Prostate gland (tissue), 2 donors: ENCODE data around the gene ZSWIM2. TPM values are rescaled to one million over a fixed set of nuclear protein-coding genes. Genes with fewer than 3 reads are reported as not detected.

Experiments
- DNase-seq: peaks from one replicate; pipeline ENCODE4 v3.0.0-alpha.2; 2019; ENCODE audit warnings: low spot score
- H3K27ac ChIP-seq, 2 donors: fragments of 200-600 bp; sonication (generic); 2 replicates each; pipeline ENCODE4 v1.5.1; 2017 to 2019
- H3K27me3 ChIP-seq: fragments of 200-600 bp; sonication (generic); replicated peaks from 2 replicates; pipeline ENCODE4 v1.5.1; 2019; ENCODE audit not compliant: insufficient read depth
- H3K36me3 ChIP-seq, 2 donors: fragments of 200-600 bp; sonication (generic); 1 replicate in 1 of 2; 2 replicates in 1 of 2; pipeline versions ENCODE4 v1.5.1 to v1.8.1; 2017 to 2019
- H3K4me1 ChIP-seq: fragments of 200-600 bp; sonication (generic); replicated peaks from 2 replicates; pipeline ENCODE4 v1.5.1; 2019
- H3K4me3 ChIP-seq, 2 donors: fragments of 200-600 bp; sonication (generic); 2 replicates each; pipeline ENCODE4 v1.5.1; 2017 to 2019
- H3K9me3 ChIP-seq: fragments of 200-600 bp; sonication (generic); 2 replicates; pipeline ENCODE4 v1.5.1; 2017
- CTCF ChIP-seq, 4 experiments: fragments of 200-600 bp in 2 of 4; fragments of 450-650 bp in 2 of 4; sonication (generic) in 2 of 4; IDR thresholded peaks; 1 replicate in 3 of 4; 2 replicates in 1 of 4; pipeline ENCODE4 v1.5.1; 2016 to 2019; ENCODE audit warnings: antibody characterized with exemption in 4 of 4, mild to moderate bottlenecking in 2 of 4, moderate library complexity in 2 of 4
- POLR2A ChIP-seq: fragments of 450-650 bp; IDR thresholded peaks from one replicate; pipeline ENCODE4 v1.6.1; 2016; ENCODE audit warnings: antibody characterized with exemption, mild to moderate bottlenecking
- POLR2AphosphoS5 ChIP-seq: sonication (generic); formaldehyde crosslinking; IDR thresholded peaks from one replicate; pipeline ENCODE4 v1.6.1; 2017; ENCODE audit warnings: antibody characterized with exemption
- WGBS: methylation state at CpG from one replicate; pipeline ENCODE4 v1.1.5; 2018; 5-methylcytosine and 5-hydroxymethylcytosine counted together
- intact Hi-C: fragments of 100-400 bp; cut with DNase I; formaldehyde crosslinking; loops from one replicate; pipeline ENCODE4 v1.14.2; 2022
- total RNA-seq, 2 donors: library from RNA; depleted of rRNA; stranded (reverse); fragments of >200 nt; gene quantifications; one replicate each; pipeline ENCODE4 v1.1.0, GENCODE V29; 2016

ZSWIM2 gene
- total RNA-seq, 2 donors from 2014 or later: 2.3 TPM; not detected in 1

- Histone ChIP-seq H3K4me3 (no peak overlapping the region), H3K27ac (no peak overlapping the region), H3K36me3 (no peaks in the 10 kb centered on the region), H3K9me3 (no peaks in the 10 kb centered on the region), H3K27me3 (no peaks in the 10 kb centered on the region), H3K4me1 (no peaks in the 10 kb centered on the region)
- 90% methylated on average over 2 of the region's 2 CpGs for WGBS
- no peak for DNase-seq
- intact Hi-C loops: no loop called here
- no peak for TF ChIP-seq CTCF (IDR thresholded peaks at IDR 0.05)
These were observed 34.7 kb upstream of the ZSWIM2 start for GRCh38 chr2:186883666-186884065.

- H3K4me3 ChIP-seq: no peak overlapping the region
- no peak for DNase-seq
- H3K9me3 ChIP-seq: no peaks in the 10 kb centered on the region
- WGBS: 28% methylated on average over 2 of the region's 2 CpGs
- H3K27ac ChIP-seq: no peak overlapping the region
- intact Hi-C loops: no loop called here
- H3K36me3 ChIP-seq: no peaks in the 10 kb centered on the region
- no peak for TF ChIP-seq POLR2AphosphoS5
- no peak for TF ChIP-seq POLR2A
- TF ChIP-seq CTCF (IDR thresholded peaks at IDR 0.05): no peak
- H3K4me1 ChIP-seq: no peaks in the 10 kb centered on the region
- no peaks in the 10 kb centered on the region for H3K27me3 ChIP-seq
These were observed 33.6 kb upstream of the ZSWIM2 start for GRCh38 chr2:186882511-186883071.

GRCh38 chr2:186881660-186882059 lies 32.7 kb upstream of the ZSWIM2 start:
- intact Hi-C loops: no loop called here
- WGBS: 74% methylated on average over 1 of the region's 1 CpG
- Histone ChIP-seq H3K9me3 (no peaks in the 10 kb centered on the region), H3K27me3 (no peaks in the 10 kb centered on the region), H3K36me3 (no peaks in the 10 kb centered on the region), H3K4me1 (no peaks in the 10 kb centered on the region), H3K27ac (no peak overlapping the region), H3K4me3 (no peak overlapping the region)
- DNase-seq: no peak
- TF ChIP-seq POLR2A (no peak), CTCF (IDR thresholded peaks at IDR 0.05) (no peak), POLR2AphosphoS5 (no peak)

- Histone ChIP-seq H3K4me3 (no peak overlapping the region), H3K27me3 (no peaks in the 10 kb centered on the region), H3K36me3 (no peaks in the 10 kb centered on the region), H3K27ac (no peak overlapping the region), H3K4me1 (no peaks in the 10 kb centered on the region), H3K9me3 (no peaks in the 10 kb centered on the region)
- DNase-seq: no peak
- intact Hi-C loops: no loop called here
- TF ChIP-seq POLR2A (no peak), POLR2AphosphoS5 (no peak), CTCF (IDR thresholded peaks at IDR 0.05) (no peak)
- 92% methylated on average over 2 of the region's 2 CpGs for WGBS
These were observed 30.3 kb upstream of the ZSWIM2 start for GRCh38 chr2:186879312-186879711.

- Histone ChIP-seq H3K36me3 (no peaks in the 10 kb centered on the region), H3K4me1 (no peaks in the 10 kb centered on the region), H3K27me3 (no peaks in the 10 kb centered on the region), H3K4me3 (no peak overlapping the region), H3K27ac (no peak overlapping the region), H3K9me3 (no peaks in the 10 kb centered on the region)
- TF ChIP-seq CTCF (IDR thresholded peaks at IDR 0.05): no peak
- no peak for TF ChIP-seq POLR2A
- no peak for TF ChIP-seq POLR2AphosphoS5
- 87% methylated on average over 4 of the region's 4 CpGs for WGBS
- no peak for DNase-seq
- intact Hi-C loops: no loop called here
These were observed 25.7 kb upstream of the ZSWIM2 start for GRCh38 chr2:186874713-186875112.
